ENCODE results near the gene TMEM247.

TMEM247 gene

DNA sequence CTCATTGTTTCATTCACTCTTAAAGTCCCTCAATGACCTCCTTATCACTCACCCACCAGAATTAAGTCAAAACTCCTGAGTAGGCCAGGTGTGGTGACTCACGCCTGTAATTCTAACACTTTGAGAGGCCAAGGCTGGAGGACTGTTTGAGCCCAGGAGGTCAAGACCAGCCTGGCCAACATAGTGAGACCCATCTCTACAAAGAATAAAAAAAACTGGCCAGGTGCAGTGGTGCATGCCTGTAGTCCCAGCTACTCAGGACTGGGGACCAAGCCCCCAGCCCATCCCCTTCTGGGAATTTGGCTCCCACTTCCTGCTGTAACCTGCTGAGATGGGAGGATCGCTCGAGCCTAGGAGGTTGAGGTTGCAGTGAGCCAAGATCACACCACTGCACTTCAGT, 28.9 kb downstream of the TMEM247 start:
- H3K4me3 ChIP-seq (replicated peaks; ENCODE audit: low read depth, low read length) = no peak overlapping the region
- TF ChIP-seq, protein P1, sequence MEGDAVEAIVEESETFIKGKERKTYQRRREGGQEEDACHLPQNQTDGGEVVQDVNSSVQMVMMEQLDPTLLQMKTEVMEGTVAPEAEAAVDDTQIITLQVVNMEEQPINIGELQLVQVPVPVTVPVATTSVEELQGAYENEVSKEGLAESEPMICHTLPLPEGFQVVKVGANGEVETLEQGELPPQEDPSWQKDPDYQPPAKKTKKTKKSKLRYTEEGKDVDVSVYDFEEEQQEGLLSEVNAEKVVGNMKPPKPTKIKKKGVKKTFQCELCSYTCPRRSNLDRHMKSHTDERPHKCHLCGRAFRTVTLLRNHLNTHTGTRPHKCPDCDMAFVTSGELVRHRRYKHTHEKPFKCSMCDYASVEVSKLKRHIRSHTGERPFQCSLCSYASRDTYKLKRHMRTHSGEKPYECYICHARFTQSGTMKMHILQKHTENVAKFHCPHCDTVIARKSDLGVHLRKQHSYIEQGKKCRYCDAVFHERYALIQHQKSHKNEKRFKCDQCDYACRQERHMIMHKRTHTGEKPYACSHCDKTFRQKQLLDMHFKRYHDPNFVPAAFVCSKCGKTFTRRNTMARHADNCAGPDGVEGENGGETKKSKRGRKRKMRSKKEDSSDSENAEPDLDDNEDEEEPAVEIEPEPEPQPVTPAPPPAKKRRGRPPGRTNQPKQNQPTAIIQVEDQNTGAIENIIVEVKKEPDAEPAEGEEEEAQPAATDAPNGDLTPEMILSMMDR (IDR thresholded peaks at IDR 0.05; ENCODE audit: low read depth, low read length, missing control alignments) = no peak
- no peak for DNase-seq (ENCODE audit: extremely low read depth, low read depth)

DNA sequence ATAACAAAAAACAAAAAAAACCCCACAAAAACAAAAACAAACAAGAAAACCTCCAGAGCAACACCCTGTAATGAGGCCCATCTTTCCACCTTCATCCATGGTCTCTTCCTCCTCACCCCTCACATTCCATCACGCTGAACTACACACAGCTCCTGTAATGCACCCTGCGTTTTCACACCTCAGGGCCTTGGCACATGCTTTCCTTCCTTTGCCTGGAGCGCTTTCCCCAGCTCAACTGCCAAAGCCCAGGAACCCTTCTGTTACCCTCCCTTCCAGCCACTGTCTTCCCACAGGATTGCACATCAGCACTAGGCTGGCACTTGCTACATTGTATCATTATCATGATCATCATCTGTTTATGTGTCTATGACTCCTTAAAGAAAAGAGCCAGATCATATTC, 29.4 kb downstream of the TMEM247 start:
- DNase-seq (ENCODE audit: extremely low read depth, low read depth) = no peak
- TF ChIP-seq, protein P1 (IDR thresholded peaks at IDR 0.05; ENCODE audit: low read depth, low read length, missing control alignments) = no peak
- H3K4me3 ChIP-seq (replicated peaks; ENCODE audit: low read depth, low read length) = no peak overlapping the region

DNA sequence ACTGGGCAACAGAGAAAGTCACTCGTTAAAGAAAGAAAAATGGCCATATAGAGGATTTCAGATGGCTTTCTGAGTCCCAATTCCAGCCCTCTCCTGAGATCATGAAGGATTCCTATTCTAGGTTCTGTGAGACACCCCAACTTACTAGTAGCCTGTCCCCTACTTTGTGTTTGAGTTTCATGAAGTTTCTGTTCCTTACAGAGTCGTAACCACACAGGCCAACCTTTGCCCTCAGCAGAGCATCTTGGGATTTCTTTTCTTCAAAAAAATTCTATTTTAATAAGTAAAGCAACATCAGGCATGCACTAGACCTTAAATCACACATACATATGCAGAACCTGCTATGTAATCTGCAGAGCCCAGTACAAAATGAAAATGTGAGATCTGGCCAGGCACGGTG, 30.4 kb downstream of the TMEM247 start:
- no peak for DNase-seq (ENCODE audit: extremely low read depth, low read depth)
- TF ChIP-seq, protein P1 (IDR thresholded peaks at IDR 0.05; ENCODE audit: low read depth, low read length, missing control alignments) = no peak
- H3K4me3 ChIP-seq (replicated peaks; ENCODE audit: low read depth, low read length) = no peak overlapping the region

DNA sequence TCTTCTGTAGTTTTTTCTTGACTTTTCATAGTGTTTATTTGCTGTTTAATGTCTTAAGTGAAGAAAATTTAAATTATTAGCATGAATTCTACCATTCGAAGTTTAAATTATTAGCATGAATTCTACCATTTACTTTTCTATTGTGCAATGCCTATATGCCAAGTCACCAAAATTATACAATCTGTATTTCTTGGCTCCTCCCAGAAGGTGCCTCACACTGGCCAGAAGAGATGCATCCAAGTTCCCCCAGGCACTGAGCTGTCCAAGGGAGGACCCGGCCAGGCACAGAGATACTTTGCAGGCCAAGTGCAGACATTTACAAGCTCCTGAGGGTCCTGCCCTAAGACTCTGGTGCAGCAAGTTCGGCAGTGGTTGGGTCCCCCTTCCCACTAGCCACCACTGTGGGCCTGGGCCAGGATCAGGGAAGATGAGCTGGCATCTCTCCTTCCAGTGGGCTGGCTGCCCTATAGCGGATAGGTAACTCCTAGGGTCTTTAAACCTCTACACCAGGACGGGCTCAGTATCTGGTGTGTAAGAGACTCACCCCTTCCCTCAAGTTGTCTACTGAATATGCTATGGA, 31.3 kb downstream of the TMEM247 start:
- no peak for DNase-seq (ENCODE audit: extremely low read depth, low read depth)
- TF ChIP-seq, protein P1 (IDR thresholded peaks at IDR 0.05; ENCODE audit: low read depth, low read length, missing control alignments) = no peak
- no peak overlapping the region for H3K4me3 ChIP-seq (replicated peaks; ENCODE audit: low read depth, low read length)

DNA sequence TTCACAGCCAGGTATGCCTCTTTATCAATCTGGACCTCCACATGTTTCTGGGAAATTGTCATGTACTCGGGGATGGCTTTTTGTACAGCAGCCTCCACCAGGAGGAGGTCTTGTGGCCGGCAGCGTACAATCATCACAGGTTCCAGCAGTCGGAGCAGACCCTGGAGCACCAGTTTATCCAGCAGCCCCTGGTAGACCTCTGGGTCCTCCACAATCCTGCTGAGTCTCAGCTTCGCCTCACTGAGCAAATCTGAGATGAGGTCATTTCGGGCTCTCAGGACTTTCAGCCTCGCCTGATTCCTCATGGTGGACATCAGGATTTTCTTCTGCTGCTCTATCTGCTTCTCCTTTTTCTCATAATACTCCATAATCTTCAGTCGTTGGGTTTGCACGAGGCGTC, 32.8 kb downstream of the TMEM247 start:
- DNase-seq (ENCODE audit: extremely low read depth, low read depth) = no peak
- TF ChIP-seq, protein P1 (IDR thresholded peaks at IDR 0.05; ENCODE audit: low read depth, low read length, missing control alignments) = no peak
- no peak overlapping the region for H3K4me3 ChIP-seq (replicated peaks; ENCODE audit: low read depth, low read length)

DNA sequence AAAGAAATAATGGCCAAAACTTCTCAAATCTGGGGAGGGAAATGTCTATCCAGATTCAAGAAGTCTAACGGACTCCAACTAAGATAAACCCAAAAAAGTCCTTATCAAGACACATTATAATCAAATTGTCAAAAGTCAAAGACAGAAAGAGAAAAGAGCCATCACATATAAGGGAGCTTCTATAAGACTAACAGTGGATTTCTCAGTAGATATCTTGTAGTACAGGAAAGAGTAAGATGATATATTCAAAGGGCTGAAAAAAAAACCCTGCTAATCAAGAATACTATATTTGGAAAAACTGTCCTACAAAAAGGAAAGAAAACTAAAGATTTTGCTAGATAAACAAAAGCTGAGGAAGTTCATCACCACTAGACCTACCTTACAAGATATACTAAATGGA, 35.4 kb downstream of the TMEM247 start:
- H3K4me3 ChIP-seq (replicated peaks; ENCODE audit: low read depth, low read length) = no peak overlapping the region
- TF ChIP-seq, protein P1 (IDR thresholded peaks at IDR 0.05; ENCODE audit: low read depth, low read length, missing control alignments) = no peak
- no peak for DNase-seq (ENCODE audit: extremely low read depth, low read depth)

DNA sequence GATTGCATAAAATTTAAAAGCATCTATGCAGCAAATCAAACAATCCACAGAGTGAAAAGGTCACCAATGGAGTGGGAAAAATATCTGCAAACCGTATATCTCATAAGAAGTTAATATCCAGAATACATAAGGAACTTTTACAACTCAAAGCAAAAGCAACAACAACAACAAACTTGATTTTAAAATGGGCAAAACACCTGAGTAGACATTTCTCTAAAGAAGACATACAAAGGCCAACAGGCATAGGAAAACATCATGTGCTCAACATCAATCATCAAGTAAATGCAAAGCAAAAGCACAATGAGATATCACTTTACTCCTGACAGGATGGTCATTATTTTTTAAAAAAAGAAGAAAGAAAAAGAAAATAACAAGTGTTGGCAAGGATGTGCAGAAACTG, 38.1 kb downstream of the TMEM247 start:
- no peak for DNase-seq (ENCODE audit: extremely low read depth, low read depth)
- TF ChIP-seq, protein P1 (IDR thresholded peaks at IDR 0.05; ENCODE audit: low read depth, low read length, missing control alignments) = no peak
- H3K4me3 ChIP-seq (replicated peaks; ENCODE audit: low read depth, low read length) = no peak overlapping the region
